ENCODE results near the gene OR2B2.

OR2B2 gene

DNA sequence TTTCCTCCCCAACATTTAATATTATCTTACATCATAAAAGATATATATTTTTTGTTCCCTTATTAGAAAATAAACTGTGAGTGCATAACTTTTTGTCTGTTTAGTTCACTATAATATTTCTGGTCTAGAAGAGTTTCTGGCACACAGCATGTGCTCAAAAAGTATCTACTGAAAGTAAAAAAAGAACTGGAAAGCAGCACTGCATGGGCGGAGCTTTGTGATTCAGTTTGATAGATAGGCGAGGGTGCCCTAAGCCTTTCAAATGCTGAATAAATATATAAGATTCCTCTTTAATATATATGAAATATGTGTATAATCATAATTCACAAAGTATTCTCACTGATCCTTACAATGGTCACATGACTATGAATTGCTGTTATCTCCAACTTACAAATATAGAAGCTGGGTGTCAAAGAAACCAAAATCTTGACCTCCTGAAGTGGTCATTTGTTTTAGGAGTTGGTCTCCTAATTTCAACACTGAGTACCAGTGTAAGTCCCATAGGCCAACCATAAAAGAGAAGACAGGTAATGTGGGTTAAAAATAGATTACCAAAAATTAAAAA, 50.8 kb downstream of the OR2B2 start:
- no peak for DNase-seq (ENCODE audit: low spot score in 2 of 2)
- Mint-ChIP-seq H3K36me3 (ENCODE audit: insufficient read depth) (peaks cover 19% of the 10 kb centered on the region), H3K9me3 (peaks cover 5% of the 10 kb centered on the region), H3K4me1 (peaks cover 28% of the 10 kb centered on the region), H3K27ac (ENCODE audit: low read depth) (no peak overlapping the region), H3K4me3 (no peak overlapping the region), H3K27me3 (no peaks in the 10 kb centered on the region)
- ATAC-seq (replicated peaks; ENCODE audit: extremely low read depth, poor library complexity, severe bottlenecking) = no peak

Data from central memory CD8-positive, alpha-beta T cell (primary cell).